Mucosa of descending colon (tissue), 3 donors: ENCODE data around the gene IZUMO1. TPM values are rescaled to one million over a fixed set of nuclear protein-coding genes. Genes with fewer than 3 reads are reported as not detected.

Experiments
- ATAC-seq: fragments of 200-7000 bp; cut with Tn5 transposase; one replicate; pipeline ENCODE4 v1.9.1; 2020; ENCODE audit warnings: mild to moderate bottlenecking, moderate library complexity
- DNase-seq, 3 donors: peaks; one replicate each; pipeline ENCODE4 v3.0.0-alpha.2; 2020
- H3K36me3 ChIP-seq: fragments of 200-600 bp; one replicate; pipeline ENCODE4 v1.8.0; 2021; ENCODE audit warnings: low read depth, mild to moderate bottlenecking
- H3K4me1 ChIP-seq: fragments of 200-600 bp; one replicate; pipeline ENCODE4 v1.8.0; 2021; ENCODE audit warnings: low read depth, mild to moderate bottlenecking
- H3K4me3 ChIP-seq: fragments of 200-600 bp; one replicate; pipeline ENCODE4 v1.8.0; 2021; ENCODE audit warnings: mild to moderate bottlenecking
- H3K9me3 ChIP-seq: fragments of 200-600 bp; one replicate; pipeline ENCODE4 v1.8.0; 2021; ENCODE audit warnings: mild to moderate bottlenecking
- intact Hi-C, 2 donors: fragments of 100-400 bp; cut with DNase I in 1 of 2; cut with micrococcal nuclease in 1 of 2; formaldehyde crosslinking; loops; one replicate each; pipeline versions ENCODE4 v1.11.0 to v1.11.1; 2022; cut with DNase I, micrococcal nuclease
- total RNA-seq, 3 donors: library from RNA; stranded (reverse); fragmentation: NEBNext Ultra II Directional in 2 of 3; extraction: Animal tissue kit (Norgen Biotek cat#: 25700) in 2 of 3; gene quantifications; one replicate each; pipeline versions ENCODE4 v1.2.1 to v1.2.4, GENCODE V29; 2021 to 2023
- TF ChIP-seq, protein P1 (sequence below): fragments of 200-600 bp; IDR thresholded peaks from one replicate; pipeline ENCODE4 v1.8.0; 2022; ENCODE audit warnings: antibody characterized with exemption, mild to moderate bottlenecking
- donor health status: DM: no; HTN: no; CAD: no; lungs with moderate emphysema.
- donor health status: DM: no; HTN: no; CAD: no.
- donor health status: DM: no; HTN: yes; CAD: no.

IZUMO1 gene
- total RNA-seq, 3 donors from 2014 or later = not detected

DNA sequence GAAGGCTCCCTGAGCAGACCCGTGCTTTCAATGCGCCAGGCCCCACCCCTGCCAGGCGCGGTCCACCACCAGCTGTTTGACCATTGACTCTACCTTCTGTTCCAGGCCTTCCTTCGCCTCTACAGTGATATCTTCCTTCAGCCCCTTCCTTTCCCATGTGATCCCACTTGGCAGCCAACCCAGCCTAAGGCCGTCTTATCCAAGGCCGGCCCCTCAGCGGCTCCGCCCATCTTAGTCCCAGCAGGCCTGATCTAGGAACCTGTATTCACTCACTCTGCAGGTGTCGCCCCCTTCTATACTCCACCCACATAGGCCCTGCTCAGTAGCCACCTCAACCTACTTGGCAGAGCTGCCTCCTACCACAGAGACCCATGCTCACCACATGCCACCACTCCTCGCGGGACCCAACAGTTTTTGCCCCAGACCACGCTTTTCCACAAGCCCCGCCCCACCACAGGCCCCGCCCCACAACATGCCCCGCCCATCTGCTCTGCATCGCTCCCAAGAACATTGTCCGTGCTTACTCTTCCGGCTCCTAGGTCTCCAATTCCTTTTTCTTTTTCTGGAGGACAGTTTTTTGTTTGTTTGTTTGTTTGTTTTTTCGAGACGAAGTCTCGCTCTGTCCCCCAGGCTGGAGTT, 9.2 kb downstream of the IZUMO1 start:
- H3K4me3 ChIP-seq = no peak overlapping the region
- no peaks in the 10 kb centered on the region for H3K9me3 ChIP-seq
- DNase-seq (no peak), ATAC-seq (no peak)
- H3K4me1 ChIP-seq = peaks cover 17% of the 10 kb centered on the region
- no peaks in the 10 kb centered on the region for H3K36me3 ChIP-seq
- TF ChIP-seq, protein P1, sequence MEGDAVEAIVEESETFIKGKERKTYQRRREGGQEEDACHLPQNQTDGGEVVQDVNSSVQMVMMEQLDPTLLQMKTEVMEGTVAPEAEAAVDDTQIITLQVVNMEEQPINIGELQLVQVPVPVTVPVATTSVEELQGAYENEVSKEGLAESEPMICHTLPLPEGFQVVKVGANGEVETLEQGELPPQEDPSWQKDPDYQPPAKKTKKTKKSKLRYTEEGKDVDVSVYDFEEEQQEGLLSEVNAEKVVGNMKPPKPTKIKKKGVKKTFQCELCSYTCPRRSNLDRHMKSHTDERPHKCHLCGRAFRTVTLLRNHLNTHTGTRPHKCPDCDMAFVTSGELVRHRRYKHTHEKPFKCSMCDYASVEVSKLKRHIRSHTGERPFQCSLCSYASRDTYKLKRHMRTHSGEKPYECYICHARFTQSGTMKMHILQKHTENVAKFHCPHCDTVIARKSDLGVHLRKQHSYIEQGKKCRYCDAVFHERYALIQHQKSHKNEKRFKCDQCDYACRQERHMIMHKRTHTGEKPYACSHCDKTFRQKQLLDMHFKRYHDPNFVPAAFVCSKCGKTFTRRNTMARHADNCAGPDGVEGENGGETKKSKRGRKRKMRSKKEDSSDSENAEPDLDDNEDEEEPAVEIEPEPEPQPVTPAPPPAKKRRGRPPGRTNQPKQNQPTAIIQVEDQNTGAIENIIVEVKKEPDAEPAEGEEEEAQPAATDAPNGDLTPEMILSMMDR = no peak
- intact Hi-C loops = no loop called here

DNA sequence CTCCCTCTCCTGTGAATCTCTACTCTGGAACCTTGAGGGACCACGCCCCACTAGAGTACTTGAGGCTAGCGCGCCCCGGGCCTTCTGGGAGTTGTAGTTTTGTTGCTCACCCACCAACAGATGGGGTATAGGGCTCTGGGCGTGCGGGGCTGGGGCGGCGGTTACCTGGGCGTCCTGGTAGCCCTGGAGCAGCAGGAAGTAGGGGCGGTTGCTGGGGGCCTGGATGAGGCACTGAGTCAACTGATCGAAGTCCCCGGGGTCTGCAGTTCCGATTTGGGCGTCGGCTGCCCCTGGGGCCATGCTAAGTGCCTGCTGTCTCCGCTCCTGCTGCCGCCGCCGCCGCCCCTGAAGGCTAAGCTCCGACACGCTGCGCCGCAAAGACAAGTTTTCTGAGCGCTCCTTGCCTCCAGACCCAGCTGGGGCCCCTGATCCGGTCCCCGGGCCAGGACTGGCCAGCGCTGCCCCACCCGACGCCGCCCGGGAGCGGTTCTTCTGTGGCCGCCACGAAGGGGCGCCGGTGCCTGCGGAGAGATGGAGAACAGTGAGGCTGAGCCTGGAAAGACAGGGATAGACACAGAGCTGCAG, 11.6 kb downstream of the IZUMO1 start:
- Histone ChIP-seq H3K4me1 (peaks cover 11% of the 10 kb centered on the region), H3K36me3 (no peaks in the 10 kb centered on the region), H3K4me3 (no peak overlapping the region), H3K9me3 (no peaks in the 10 kb centered on the region)
- TF ChIP-seq, protein P1 = no peak
- DNase-seq (peak in 2 of 3 donors; percentile 55 to 60), ATAC-seq (no peak)
- intact Hi-C loops = no loop called here

DNA sequence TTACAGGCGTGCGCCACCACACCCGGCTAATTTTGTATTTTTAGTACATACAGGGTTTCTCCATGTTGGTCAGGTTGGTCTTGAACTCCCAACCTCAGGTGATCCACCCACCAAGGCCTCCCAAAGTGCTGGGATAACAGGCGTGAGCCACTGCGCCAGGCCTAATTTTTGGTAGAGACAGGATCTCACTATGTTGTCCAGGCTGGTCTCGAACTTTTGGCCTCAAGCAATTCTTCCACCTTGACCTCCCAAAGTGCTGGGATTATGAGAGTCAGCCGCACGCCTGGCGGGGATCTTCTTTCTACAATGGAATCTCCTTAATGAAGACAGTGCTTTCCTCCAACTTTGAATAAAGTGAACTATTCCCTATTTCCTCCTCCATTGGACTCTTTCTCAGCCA, 12.1 kb downstream of the IZUMO1 start:
- TF ChIP-seq, protein P1 = no peak
- ATAC-seq (no peak), DNase-seq (no peak)
- no peaks in the 10 kb centered on the region for H3K9me3 ChIP-seq
- H3K4me1 ChIP-seq = peaks cover 11% of the 10 kb centered on the region
- no peaks in the 10 kb centered on the region for H3K36me3 ChIP-seq
- no peak overlapping the region for H3K4me3 ChIP-seq
- intact Hi-C loops = no loop called here

DNA sequence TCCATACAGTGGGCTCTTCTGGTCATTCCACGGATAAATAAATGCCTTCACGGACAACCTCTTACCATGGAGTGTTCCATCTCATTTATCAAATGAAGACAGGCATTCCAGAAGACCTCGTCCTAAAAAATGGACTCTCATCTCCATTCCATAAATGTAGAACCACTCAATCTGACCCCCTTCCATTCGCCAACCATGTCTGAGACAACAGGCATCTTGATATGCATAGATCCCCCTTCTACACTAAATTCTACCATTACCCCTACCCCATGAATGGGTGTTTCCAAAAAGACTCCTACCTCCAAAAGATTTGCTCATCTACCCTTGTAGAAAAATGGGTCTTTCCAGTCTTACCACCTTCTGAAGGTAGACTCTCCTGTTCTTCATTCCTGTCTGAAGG, 15.3 kb downstream of the IZUMO1 start:
- peaks cover 3% of the 10 kb centered on the region for H3K9me3 ChIP-seq
- intact Hi-C loops = no loop called here
- DNase-seq = no peak
- H3K36me3 ChIP-seq = no peaks in the 10 kb centered on the region
- H3K4me1 ChIP-seq = peaks cover 6% of the 10 kb centered on the region
- ATAC-seq = no peak
- H3K4me3 ChIP-seq = no peak overlapping the region
- TF ChIP-seq, protein P1 = no peak

DNA sequence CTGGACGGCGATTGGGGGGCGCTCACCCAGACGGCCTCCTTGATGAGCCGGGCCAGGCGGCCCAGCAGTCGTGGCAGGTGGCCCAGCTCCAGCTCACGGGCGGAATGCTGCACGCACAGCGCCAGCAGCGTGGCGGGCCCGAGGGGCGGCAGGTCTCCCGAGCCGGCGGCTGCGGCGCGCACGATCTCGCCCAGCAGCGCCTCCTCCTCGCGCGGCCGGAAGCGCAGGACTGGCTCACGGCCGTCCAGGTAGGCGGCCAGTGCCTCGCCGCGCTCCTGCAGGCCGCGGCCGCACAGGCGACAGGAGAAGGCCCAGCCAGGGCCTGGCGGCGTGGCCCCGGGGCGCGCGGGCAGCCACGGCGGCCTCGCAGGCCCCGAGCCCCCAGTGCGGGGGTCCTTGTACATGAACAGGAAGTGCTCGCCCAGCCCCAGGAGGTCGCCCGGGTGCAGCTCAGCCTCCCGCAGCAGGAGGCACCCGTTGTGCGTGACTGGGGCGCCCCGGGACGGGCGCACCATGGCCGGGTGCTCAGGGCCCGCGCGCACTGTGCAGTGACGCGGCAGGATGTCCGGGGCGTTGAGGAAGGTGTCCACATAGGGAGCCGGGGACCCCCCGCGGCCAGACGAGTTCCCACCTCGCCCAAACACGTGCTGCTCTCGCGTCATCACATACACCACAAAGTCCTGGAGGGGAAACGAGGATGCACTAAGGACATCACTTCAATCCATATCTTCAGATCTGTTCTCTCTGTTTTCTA, 17.6 kb downstream of the IZUMO1 start:
- DNase-seq (no peak), ATAC-seq (peak; percentile 60)
- Histone ChIP-seq H3K4me3 (no peak overlapping the region), H3K9me3 (peaks cover 6% of the 10 kb centered on the region), H3K36me3 (no peaks in the 10 kb centered on the region), H3K4me1 (no peaks in the 10 kb centered on the region)
- intact Hi-C loops = no loop called here
- TF ChIP-seq, protein P1 = no peak
